ENCODE results near the gene ANTXR2.

DNA sequence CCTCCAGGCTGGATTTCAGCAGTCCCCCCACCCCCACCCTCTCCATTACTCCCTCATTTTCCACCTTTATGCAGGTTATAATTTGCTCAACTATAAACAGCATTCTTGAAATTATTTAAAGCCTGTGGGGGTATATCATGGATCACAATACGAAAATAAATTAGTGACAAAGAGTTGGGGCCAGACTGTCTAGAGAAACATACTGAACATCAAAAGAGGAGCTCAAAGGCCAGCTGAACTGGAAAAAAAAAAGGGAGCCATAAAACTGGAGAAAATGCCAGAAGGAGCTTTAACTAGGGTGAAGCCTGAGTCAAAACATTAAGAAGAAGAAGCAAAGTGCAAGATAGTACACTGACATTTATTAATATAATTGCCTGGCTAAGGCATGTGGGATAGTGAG, 137.8 kb downstream of the ANTXR2 start:
- TF ChIP-seq, protein P1, sequence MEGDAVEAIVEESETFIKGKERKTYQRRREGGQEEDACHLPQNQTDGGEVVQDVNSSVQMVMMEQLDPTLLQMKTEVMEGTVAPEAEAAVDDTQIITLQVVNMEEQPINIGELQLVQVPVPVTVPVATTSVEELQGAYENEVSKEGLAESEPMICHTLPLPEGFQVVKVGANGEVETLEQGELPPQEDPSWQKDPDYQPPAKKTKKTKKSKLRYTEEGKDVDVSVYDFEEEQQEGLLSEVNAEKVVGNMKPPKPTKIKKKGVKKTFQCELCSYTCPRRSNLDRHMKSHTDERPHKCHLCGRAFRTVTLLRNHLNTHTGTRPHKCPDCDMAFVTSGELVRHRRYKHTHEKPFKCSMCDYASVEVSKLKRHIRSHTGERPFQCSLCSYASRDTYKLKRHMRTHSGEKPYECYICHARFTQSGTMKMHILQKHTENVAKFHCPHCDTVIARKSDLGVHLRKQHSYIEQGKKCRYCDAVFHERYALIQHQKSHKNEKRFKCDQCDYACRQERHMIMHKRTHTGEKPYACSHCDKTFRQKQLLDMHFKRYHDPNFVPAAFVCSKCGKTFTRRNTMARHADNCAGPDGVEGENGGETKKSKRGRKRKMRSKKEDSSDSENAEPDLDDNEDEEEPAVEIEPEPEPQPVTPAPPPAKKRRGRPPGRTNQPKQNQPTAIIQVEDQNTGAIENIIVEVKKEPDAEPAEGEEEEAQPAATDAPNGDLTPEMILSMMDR (IDR thresholded peaks at IDR 0.05; ENCODE audit: extremely low read depth in 1 of 2, insufficient read depth in 1 of 2, low read depth in 1 of 2, low read length in 2 of 2): no peak
- TF ChIP-seq, protein P2, sequence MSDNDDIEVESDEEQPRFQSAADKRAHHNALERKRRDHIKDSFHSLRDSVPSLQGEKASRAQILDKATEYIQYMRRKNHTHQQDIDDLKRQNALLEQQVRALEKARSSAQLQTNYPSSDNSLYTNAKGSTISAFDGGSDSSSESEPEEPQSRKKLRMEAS (IDR thresholded peaks at IDR 0.05; ENCODE audit: insufficient read depth, insufficient read length): no peak
- TF ChIP-seq POLR2AphosphoS5 (IDR thresholded peaks at IDR 0.05; ENCODE audit: insufficient read depth, low read depth, low read length): no peak
- TF ChIP-seq GATA2 (IDR thresholded peaks at IDR 0.05; ENCODE audit: insufficient read depth, insufficient read length, low read depth, low read length): no peak
- TF ChIP-seq POLR2A (IDR thresholded peaks at IDR 0.05; ENCODE audit: low read depth, low read length): no peak
- TF ChIP-seq EZH2 (IDR thresholded peaks at IDR 0.05; ENCODE audit: borderline replicate concordance, low read depth, low read length, severe bottlenecking): no peak
- TF ChIP-seq MYC (IDR thresholded peaks at IDR 0.05; ENCODE audit: low read depth, low read length): no peak
- TF ChIP-seq FOS (IDR thresholded peaks at IDR 0.05; ENCODE audit: borderline replicate concordance, insufficient read depth, low read length): no peak

All from endothelial cell of umbilical vein (primary cell).